K562 (cell line): Measurements from ENCODE around the gene BIRC3. TPM values are rescaled to one million over a fixed set of nuclear protein-coding genes. Genes with fewer than 3 reads are reported as not detected.
"Not testable (repeated sequence)": the region's sequence is repeated elsewhere in the genome, so short reads cannot be mapped to it uniquely, and the experiment has no call there.

Experiments used
- ATAC-seq: fragments of 200-7000 bp; cut with Tn5 transposase; 3 replicates; pipeline ENCODE4 v1.9.1; 2020; ENCODE audit warnings: moderate library complexity
- BruUV-seq: library from RNA; stranded (reverse); fragments of 400-500 nt; replicated peaks from 2 replicates; lab custom pipeline; 2021; lab: Mats Ljungman, UMichigan
- CTCF ChIA-PET: fragments of 300-600 bp; formaldehyde crosslinking; extraction: SDS; loops from one replicate; lab custom pipeline; 2021; ENCODE audit warnings: low intra/inter-chr PET ratio; lab: Yijun Ruan, JAX
- POLR2A ChIA-PET: fragments of 300-600, 350-650 bp; sonication (Branson Sonifier 250); formaldehyde crosslinking; extraction: SDS; loops from one replicate; lab custom pipeline; 2021; ENCODE audit warnings: antibody characterized with exemption, inconsistent platforms; lab: Yijun Ruan, JAX
- DNase-seq, 4 experiments: peaks; one replicate each; pipeline versions ENCODE4 v3.0.0 to v3.0.0-alpha.2; 2011 to 2018; ENCODE audit warnings: low spot score in 3 of 4, mixed read lengths in 3 of 4; ENCODE audit errors: extremely low read depth in 1 of 4
- FAIRE-seq: peaks from 2 replicates; lab custom pipeline; 2011; peaks lifted over from hg19 to GRCh38; lab: Jason Lieb, UNC
- H2AFZ ChIP-seq: 2 replicates; pipeline ENCODE4 v1.6.0; 2011; ENCODE audit warnings: low read depth, low read length, control low read depth, inconsistent platforms
- H3K27ac ChIP-seq: fragments of 200-600 bp; 3 replicates; pipeline ENCODE4 v1.8.0; 2011; ENCODE audit warnings: low read depth, mild to moderate bottlenecking, control low read depth, inconsistent platforms, low read length, moderate library complexity, mixed read lengths; ENCODE audit errors: extremely low read depth
- H3K27me3 ChIP-seq, 2 experiments: fragments of 300-600 bp in 1 of 2; 2 replicates in 1 of 2; 3 replicates in 1 of 2; pipeline versions ENCODE4 v1.6.0 to v1.8.0; 2011; ENCODE audit warnings: inconsistent platforms in 2 of 2, low read length in 2 of 2, mild to moderate bottlenecking in 1 of 2, mixed read lengths in 1 of 2, moderate library complexity in 1 of 2; ENCODE audit not compliant: control insufficient read depth in 2 of 2, insufficient read depth in 2 of 2
- H3K36me3 ChIP-seq: fragments of 300-600 bp; 3 replicates; pipeline ENCODE4 v1.8.0; 2011; ENCODE audit warnings: mild to moderate bottlenecking, low read length, inconsistent platforms; ENCODE audit not compliant: control insufficient read depth, insufficient read depth
- H3K4me1 ChIP-seq, 2 experiments: fragments of 200-600 bp in 1 of 2; replicated peaks in 1 of 2; 2 replicates in 1 of 2; 3 replicates in 1 of 2; pipeline versions ENCODE4 v1.5.1 to v1.8.0; 2011; ENCODE audit warnings: inconsistent platforms in 2 of 2, low read length in 2 of 2, mild to moderate bottlenecking in 1 of 2, mixed read lengths in 1 of 2, moderate library complexity in 1 of 2; ENCODE audit not compliant: control insufficient read depth in 2 of 2, insufficient read depth in 2 of 2
- H3K4me2 ChIP-seq: 2 replicates; pipeline ENCODE4 v1.6.1; 2011; ENCODE audit warnings: low read length, control low read depth, inconsistent platforms, mixed read lengths; ENCODE audit not compliant: insufficient read depth
- H3K4me3 ChIP-seq: fragments of 200-600 bp; sonication (generic), shearing (Covaris generic); 2 replicates; pipeline ENCODE4 v1.5.1; 2016; ENCODE audit warnings: control low read depth, inconsistent platforms
- H3K79me2 ChIP-seq: fragments of 200-600 bp; 3 replicates; pipeline ENCODE4 v1.8.0; 2011; ENCODE audit warnings: low read length, inconsistent platforms; ENCODE audit not compliant: control insufficient read depth, insufficient read depth
- H3K9ac ChIP-seq, 2 experiments: 2 replicates each; pipeline versions ENCODE4 v1.6.0 to v1.6.1; 2011; ENCODE audit warnings: low read depth in 2 of 2, low read length in 2 of 2, control low read depth in 1 of 2, inconsistent platforms in 1 of 2, mild to moderate bottlenecking in 1 of 2, mixed read lengths in 1 of 2; ENCODE audit not compliant: insufficient read depth in 1 of 2
- H3K9me1 ChIP-seq: one replicate; pipeline ENCODE4 v1.6.0; 2011; ENCODE audit warnings: inconsistent platforms, mild to moderate bottlenecking, low read length, moderate library complexity; ENCODE audit not compliant: control insufficient read depth, insufficient read depth
- H3K9me3 ChIP-seq: replicated peaks from 2 replicates; pipeline ENCODE4 v1.5.1; 2011; ENCODE audit warnings: low read depth, low read length, inconsistent platforms; ENCODE audit not compliant: control insufficient read depth, insufficient read depth
- H4K20me1 ChIP-seq: replicated peaks from 2 replicates; pipeline ENCODE4 v1.6.1; 2011; ENCODE audit warnings: low read length, inconsistent platforms, mixed read lengths; ENCODE audit not compliant: control insufficient read depth, insufficient read depth
- ARID1B ChIP-seq: fragments of 450-650 bp; IDR thresholded peaks from 2 replicates; pipeline ENCODE4 v1.6.1; 2016; ENCODE audit warnings: antibody characterized with exemption, mild to moderate bottlenecking, inconsistent platforms
- CXXC5 ChIP-seq: fragments of 250-450 bp; sonication (Bioruptor Pico); IDR thresholded peaks from 2 replicates; pipeline ENCODE4 v1.8.0; 2022; ENCODE audit warnings: inconsistent platforms, mild to moderate bottlenecking, moderate library complexity
- EGR1 ChIP-seq: fragments of 450-650 bp; conservative IDR thresholded peaks from 2 replicates; pipeline ENCODE4 v1.6.1; 2017; ENCODE audit warnings: mild to moderate bottlenecking
- EP400 ChIP-seq: fragments of 450-650 bp; IDR thresholded peaks from 2 replicates; pipeline ENCODE4 v1.6.1; 2017; ENCODE audit warnings: antibody characterized with exemption, mild to moderate bottlenecking, moderate library complexity
- FOXA3 ChIP-seq, 2 experiments: fragments of 450-650 bp in 1 of 2; sonication (generic) in 1 of 2; formaldehyde crosslinking; IDR thresholded peaks in 1 of 2; conservative IDR thresholded peaks in 1 of 2; 2 replicates each; pipeline versions ENCODE4 v1.4.0 to v1.8.0; 2020 to 2022; ENCODE audit warnings: mild to moderate bottlenecking in 2 of 2, missing genetic modification reagents in 1 of 2
- GABPB1 ChIP-seq: sonication (generic); formaldehyde crosslinking; IDR thresholded peaks from 2 replicates; pipeline ENCODE4 v1.8.0; 2022; ENCODE audit warnings: mild to moderate bottlenecking, missing genetic modification reagents
- LEF1 ChIP-seq: fragments of 450-650 bp; IDR thresholded peaks from 2 replicates; pipeline ENCODE4 v1.6.1; 2016; ENCODE audit warnings: mild to moderate bottlenecking
- NFRKB ChIP-seq: fragments of 450-650 bp; IDR thresholded peaks from 2 replicates; pipeline ENCODE4 v1.6.1; 2016; ENCODE audit warnings: low read depth
- NONO ChIP-seq, 2 experiments: fragments of 200-400 bp in 1 of 2; fragments of 450-650 bp in 1 of 2; formaldehyde crosslinking in 1 of 2; IDR thresholded peaks; 2 replicates each; pipeline ENCODE4 v1.6.1; 2017; ENCODE audit warnings: low read depth in 2 of 2, mild to moderate bottlenecking in 2 of 2, moderate library complexity in 2 of 2, low read length in 1 of 2
- NRF1 ChIP-seq, 2 experiments: fragments of 450-650 bp; IDR thresholded peaks in 1 of 2; conservative IDR thresholded peaks in 1 of 2; 2 replicates each; pipeline ENCODE4 v1.6.1; 2014; ENCODE audit warnings: mild to moderate bottlenecking in 2 of 2
- POLR2A ChIP-seq: fragments of 450-650 bp; conservative IDR thresholded peaks from 2 replicates; pipeline ENCODE4 v1.6.1; 2016
- SMARCA4 ChIP-seq: fragments of 450-650 bp; IDR thresholded peaks from 2 replicates; pipeline ENCODE4 v1.6.1; 2016
- SMARCE1 ChIP-seq: fragments of 450-650 bp; IDR thresholded peaks from 2 replicates; pipeline ENCODE4 v1.7.1; 2016; ENCODE audit warnings: mild to moderate bottlenecking
- SOX6 ChIP-seq: fragments of 450-650 bp; IDR thresholded peaks from 2 replicates; pipeline ENCODE4 v1.6.1; 2014; ENCODE audit warnings: mild to moderate bottlenecking
- TAF9B ChIP-seq: fragments of 450-650 bp; IDR thresholded peaks from 2 replicates; pipeline ENCODE4 v1.6.1; 2018; ENCODE audit warnings: mild to moderate bottlenecking; ENCODE audit not compliant: partially characterized antibody
- TFAM ChIP-seq: fragments of 250-450 bp; sonication (Bioruptor Pico); conservative IDR thresholded peaks from 2 replicates; pipeline ENCODE4 v1.5.0; 2021; ENCODE audit warnings: mild to moderate bottlenecking, moderate library complexity
- YY1 ChIP-seq, 3 experiments: IDR thresholded peaks; 2 replicates each; pipeline ENCODE4 v1.6.1; 2011; ENCODE audit warnings: low read length in 2 of 3, mild to moderate bottlenecking in 2 of 3, moderate library complexity in 2 of 3, borderline replicate concordance in 1 of 3, control low read depth in 1 of 3, low read depth in 1 of 3; ENCODE audit not compliant: insufficient read depth in 3 of 3, insufficient replicate concordance in 2 of 3, control insufficient read depth in 1 of 3, insufficient read length in 1 of 3; ENCODE audit errors: extremely low read depth in 1 of 3
- WGBS: fragments of 100-300 bp; shearing (Covaris generic); methylation state at CpG from one replicate; pipeline ENCODE4 v1.1.6; 2016; ENCODE audit warnings: low coverage, mixed read lengths; ENCODE audit not compliant: insufficient coverage; ENCODE audit errors: missing lambda C conversion rate; 5-methylcytosine and 5-hydroxymethylcytosine counted together
- in situ Hi-C: fragments of 300-500 bp; cut with MboI; formaldehyde crosslinking; loops from 4 replicates; pipeline ENCODE4 v1.15.0; 2018; ENCODE audit warnings: inconsistent platforms, mixed read lengths
- intact Hi-C: fragments of 100-400 bp; cut with micrococcal nuclease; formaldehyde crosslinking; loops from 2 replicates; pipeline ENCODE4 v1.14.2; 2022
- polyA plus RNA-seq, 8 experiments: library from polyadenylated mRNA; depleted of rRNA in 4 of 8; stranded (reverse) in 5 of 8; unstranded in 3 of 8; fragments of >200 nt; fragmentation: Nextera tagmentation in 2 of 8; fragmentation: Illumina TruSeq in 1 of 8; extraction: Ambion mirVana in 2 of 8; extraction: Trizol in 1 of 8; gene quantifications; 2 replicates each; pipeline versions ENCODE4 v1.2.1 to v1.2.3, GENCODE V29; 2011 to 2014; ENCODE audit warnings: inconsistent platforms in 1 of 8, missing spikeins in 1 of 8
- total RNA-seq, 7 experiments: library from RNA; depleted of rRNA in 6 of 7; stranded (reverse); fragments of >200 nt in 6 of 7; fragmentation: Illumina TruSeq in 2 of 7; extraction: Trizol in 2 of 7; gene quantifications; 2 replicates each; pipeline versions ENCODE4 v1.2.1 to v1.2.3, GENCODE V29; 2011 to 2021; ENCODE audit warnings: low replicate concordance in 1 of 7
- TF ChIP-seq, protein P1 (sequence below): sonication (generic); formaldehyde crosslinking; IDR thresholded peaks from 2 replicates; pipeline ENCODE4 v1.8.1; 2023; ENCODE audit warnings: mild to moderate bottlenecking, missing genetic modification reagents

Gene BIRC3
- total and polyA plus RNA-seq, 9 of the 15 experiments (the other 6 are each of a cell fraction or from before 2014, with no cell fraction given) = 0.08 to 0.42 (median 0.18) TPM

DNA sequence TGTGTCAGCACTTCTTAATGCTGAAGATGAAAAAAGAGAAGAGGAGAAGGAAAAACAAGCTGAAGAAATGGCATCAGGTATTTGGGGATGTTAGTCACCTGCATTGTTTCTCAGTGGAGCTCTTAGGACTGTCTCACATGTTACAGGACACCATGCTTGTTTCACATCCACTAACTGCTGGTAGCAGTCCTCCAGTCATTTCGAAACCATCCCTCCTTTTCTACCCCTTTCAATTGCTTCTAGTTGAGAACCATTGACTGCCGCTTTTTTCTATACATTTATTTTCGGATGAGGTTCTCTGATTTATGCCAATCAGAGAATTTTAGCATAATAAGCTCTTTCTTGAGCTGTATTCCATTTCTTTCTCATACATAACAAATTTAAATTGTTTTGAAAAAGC, 51.2 kb downstream of the BIRC3 start (continued):
- TF ChIP-seq, protein P1, sequence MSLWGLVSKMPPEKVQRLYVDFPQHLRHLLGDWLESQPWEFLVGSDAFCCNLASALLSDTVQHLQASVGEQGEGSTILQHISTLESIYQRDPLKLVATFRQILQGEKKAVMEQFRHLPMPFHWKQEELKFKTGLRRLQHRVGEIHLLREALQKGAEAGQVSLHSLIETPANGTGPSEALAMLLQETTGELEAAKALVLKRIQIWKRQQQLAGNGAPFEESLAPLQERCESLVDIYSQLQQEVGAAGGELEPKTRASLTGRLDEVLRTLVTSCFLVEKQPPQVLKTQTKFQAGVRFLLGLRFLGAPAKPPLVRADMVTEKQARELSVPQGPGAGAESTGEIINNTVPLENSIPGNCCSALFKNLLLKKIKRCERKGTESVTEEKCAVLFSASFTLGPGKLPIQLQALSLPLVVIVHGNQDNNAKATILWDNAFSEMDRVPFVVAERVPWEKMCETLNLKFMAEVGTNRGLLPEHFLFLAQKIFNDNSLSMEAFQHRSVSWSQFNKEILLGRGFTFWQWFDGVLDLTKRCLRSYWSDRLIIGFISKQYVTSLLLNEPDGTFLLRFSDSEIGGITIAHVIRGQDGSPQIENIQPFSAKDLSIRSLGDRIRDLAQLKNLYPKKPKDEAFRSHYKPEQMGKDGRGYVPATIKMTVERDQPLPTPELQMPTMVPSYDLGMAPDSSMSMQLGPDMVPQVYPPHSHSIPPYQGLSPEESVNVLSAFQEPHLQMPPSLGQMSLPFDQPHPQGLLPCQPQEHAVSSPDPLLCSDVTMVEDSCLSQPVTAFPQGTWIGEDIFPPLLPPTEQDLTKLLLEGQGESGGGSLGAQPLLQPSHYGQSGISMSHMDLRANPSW (CRISPR knock-in tag) = no peak
- TF ChIP-seq TFAM (CRISPR knock-in tag) = no peak

GRCh38 chr11:102374633-102375424, 57.5 kb downstream of the BIRC3 start:
- BruUV-seq, H3K9me3 ChIP-seq, H4K20me1 ChIP-seq, CTCF ChIA-PET, in situ Hi-C loops, H3K9me1 ChIP-seq, H3K27me3 ChIP-seq, FAIRE-seq, H3K4me1 ChIP-seq, DNase-seq, intact Hi-C loops: not testable (repeated sequence)
- 37% methylated on average over 27 of the region's 31 CpGs for WGBS
- peak overlapping the region; percentile 67 for H3K4me2 ChIP-seq
- ATAC-seq = peak; percentile 77
- H2AFZ ChIP-seq = peak overlapping the region; percentile 77
- H3K27ac ChIP-seq = peak overlapping the region; percentile 77
- H3K36me3 ChIP-seq = peaks cover 35% of the 10 kb centered on the region
- peak overlapping the region; percentile 50 to 84 for H3K9ac ChIP-seq
- H3K79me2 ChIP-seq = peaks cover 11% of the 10 kb centered on the region
- POLR2A ChIA-PET = interaction anchor here (0.6 to 1.5 kb wide), 4 partner anchors 15 to 585 kb away, joined by 3 to 6 read pairs (median 4); no protein-coding TSS in a partner anchor
- peak overlapping the region; percentile 23; the same call in 1 of the 2 replicates for H3K4me3 ChIP-seq
- TF ChIP-seq EGR1 (peak; percentile 68), SMARCA4 (peak; percentile 23; the same call in 1 of the 2 replicates), ARID1B (peak; percentile 46), SMARCE1 (peak; percentile 40; the same call in 1 of the 2 replicates), SOX6 (0 out of 2 replicates have a peak, but pooled peaks have one; percentile 15), NONO (IDR thresholded peaks at IDR 0.05; ENCODE audit: low read depth in 2 of 2, low read length in 1 of 2) (0 out of 4 replicates have a peak, but pooled peaks of 1 of the 2 experiments have one; percentile 19), TAF9B (peak; percentile 20), GABPB1 (CRISPR knock-in tag) (peak; percentile 40; the same call in 1 of the 2 replicates), LEF1 (0 out of 2 replicates have a peak, but pooled peaks have one; percentile 25), NFRKB (0 out of 2 replicates have a peak, but pooled peaks have one; percentile 39), NRF1 (conservative IDR thresholded peaks at IDR 0.05 in 1 of 2, IDR thresholded peaks at IDR 0.05 in 1 of 2) (0 out of 4 replicates have a peak, but pooled peaks of 1 of the 2 experiments have one; percentile 17), POLR2A (peak; percentile 31; the same call in 1 of the 2 replicates), CXXC5 (peak; percentile 29; the same call in 1 of the 2 replicates), EP400 (peak; percentile 60; the same call in 1 of the 2 replicates), FOXA3 (CRISPR knock-in tag; conservative IDR thresholded peaks at IDR 0.05 in 1 of 2, IDR thresholded peaks at IDR 0.05 in 1 of 2) (peak; percentile 73 to 83; a peak in 3 of 4 replicates), YY1 (IDR thresholded peaks at IDR 0.05; ENCODE audit: borderline replicate concordance in 1 of 3, control insufficient read depth in 1 of 3, extremely low read depth in 1 of 3, insufficient read depth in 3 of 3, insufficient read length in 1 of 3, insufficient replicate concordance in 2 of 3, low read depth in 1 of 3, low read length in 2 of 3) (peak in 1 of 3 experiments; percentile 65)
